NB4 (cell line): ENCODE measurements around the gene ECT2.

ENCODE experiments used
- MYC ChIP-seq: IDR thresholded peaks from 2 replicates; pipeline ENCODE4 v1.6.1; 2011; ENCODE audit warnings: low read depth, low read length
- POLR2A ChIP-seq: IDR thresholded peaks from 2 replicates; pipeline ENCODE4 v1.6.1; 2011; ENCODE audit warnings: mild to moderate bottlenecking; ENCODE audit not compliant: insufficient read length; ENCODE audit errors: extremely low read depth

GRCh38 chr3:172815857-172816256 is 65.3 kb downstream of the ECT2 start:
- TF ChIP-seq MYC: no peak
- no peak for TF ChIP-seq POLR2A
